AG08395 (cell line): ENCODE data around the gene GRIN3B.
A peak's percentile ranks its signal among the peaks of the same experiment; 100 is the strongest.

Source experiments
- DNase-seq: peaks from one replicate; pipeline ENCODE4 v3.0.0; 2012; ENCODE audit warnings: mixed read lengths, low spot score

Gene GRIN3B

DNA sequence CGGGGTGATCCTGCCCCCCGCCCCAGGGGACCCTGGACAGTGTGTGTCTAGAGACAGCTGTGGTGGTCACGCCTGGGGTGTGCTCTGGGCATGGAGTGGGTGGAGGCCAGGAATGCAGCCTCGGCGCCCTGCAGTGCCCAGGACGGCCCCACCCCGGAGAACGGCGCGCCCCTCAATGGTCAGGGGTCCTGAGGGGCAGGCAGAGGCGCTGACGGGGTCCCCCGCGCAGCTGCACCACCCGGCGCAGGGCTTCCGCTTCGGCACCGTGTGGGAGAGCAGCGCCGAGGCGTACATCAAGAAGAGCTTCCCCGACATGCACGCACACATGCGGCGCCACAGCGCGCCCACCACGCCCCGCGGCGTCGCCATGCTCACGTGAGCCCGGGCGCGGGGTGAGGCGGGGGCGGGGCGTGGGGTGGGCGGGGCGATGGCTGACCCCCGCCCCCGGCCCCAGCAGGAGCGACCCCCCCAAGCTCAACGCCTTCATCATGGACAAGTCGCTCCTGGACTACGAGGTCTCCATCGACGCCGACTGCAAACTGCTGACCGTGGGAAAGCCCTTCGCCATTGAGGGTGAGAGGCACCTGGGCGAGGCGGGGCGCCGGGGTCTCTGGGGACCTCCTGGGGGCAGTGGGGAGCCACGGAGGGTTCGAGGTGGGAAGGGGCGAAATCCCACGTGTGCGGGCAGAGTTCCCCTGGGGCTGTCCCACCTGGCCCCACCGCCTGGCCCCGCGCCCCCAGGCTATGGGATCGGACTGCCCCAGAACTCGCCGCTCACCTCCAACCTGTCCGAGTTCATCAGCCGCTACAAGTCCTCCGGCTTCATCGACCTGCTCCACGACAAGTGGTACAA is 7.4 kb downstream of the GRIN3B start:
- DNase-seq: no peak

DNA sequence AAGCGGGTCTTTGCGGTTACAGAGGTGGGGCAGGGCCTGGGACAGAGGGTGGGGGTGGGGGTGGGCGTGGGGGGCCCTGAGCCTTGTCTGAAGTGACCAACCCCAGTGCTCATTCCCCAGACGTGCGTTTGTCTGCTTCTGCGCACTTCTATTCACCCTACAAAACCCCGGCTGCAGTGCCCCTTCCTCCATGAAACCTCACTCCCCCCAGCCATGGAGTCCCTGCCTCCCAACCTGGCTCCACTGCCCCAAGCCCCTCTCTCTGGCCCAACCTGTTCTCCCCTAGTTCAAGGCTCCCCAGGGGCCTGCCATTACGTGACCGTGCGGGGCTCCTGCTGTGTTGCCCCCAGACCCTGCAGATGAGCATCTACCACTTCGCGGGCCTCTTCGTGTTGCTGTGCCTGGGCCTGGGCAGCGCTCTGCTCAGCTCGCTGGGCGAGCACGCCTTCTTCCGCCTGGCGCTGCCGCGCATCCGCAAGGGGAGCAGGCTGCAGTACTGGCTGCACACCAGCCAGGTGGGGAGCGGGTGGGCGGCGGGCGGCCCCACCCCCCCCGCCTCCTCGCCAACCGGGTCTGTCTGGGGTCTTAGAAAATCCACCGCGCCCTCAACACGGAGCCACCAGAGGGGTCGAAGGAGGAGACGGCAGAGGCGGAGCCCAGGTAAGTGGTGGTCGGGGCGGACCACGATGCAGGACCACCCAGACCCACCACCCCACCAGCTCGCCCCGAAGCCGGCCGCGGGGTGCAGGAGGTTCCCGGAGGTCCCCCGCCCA is 8.2 kb downstream of the GRIN3B start:
- DNase-seq: no peak

DNA sequence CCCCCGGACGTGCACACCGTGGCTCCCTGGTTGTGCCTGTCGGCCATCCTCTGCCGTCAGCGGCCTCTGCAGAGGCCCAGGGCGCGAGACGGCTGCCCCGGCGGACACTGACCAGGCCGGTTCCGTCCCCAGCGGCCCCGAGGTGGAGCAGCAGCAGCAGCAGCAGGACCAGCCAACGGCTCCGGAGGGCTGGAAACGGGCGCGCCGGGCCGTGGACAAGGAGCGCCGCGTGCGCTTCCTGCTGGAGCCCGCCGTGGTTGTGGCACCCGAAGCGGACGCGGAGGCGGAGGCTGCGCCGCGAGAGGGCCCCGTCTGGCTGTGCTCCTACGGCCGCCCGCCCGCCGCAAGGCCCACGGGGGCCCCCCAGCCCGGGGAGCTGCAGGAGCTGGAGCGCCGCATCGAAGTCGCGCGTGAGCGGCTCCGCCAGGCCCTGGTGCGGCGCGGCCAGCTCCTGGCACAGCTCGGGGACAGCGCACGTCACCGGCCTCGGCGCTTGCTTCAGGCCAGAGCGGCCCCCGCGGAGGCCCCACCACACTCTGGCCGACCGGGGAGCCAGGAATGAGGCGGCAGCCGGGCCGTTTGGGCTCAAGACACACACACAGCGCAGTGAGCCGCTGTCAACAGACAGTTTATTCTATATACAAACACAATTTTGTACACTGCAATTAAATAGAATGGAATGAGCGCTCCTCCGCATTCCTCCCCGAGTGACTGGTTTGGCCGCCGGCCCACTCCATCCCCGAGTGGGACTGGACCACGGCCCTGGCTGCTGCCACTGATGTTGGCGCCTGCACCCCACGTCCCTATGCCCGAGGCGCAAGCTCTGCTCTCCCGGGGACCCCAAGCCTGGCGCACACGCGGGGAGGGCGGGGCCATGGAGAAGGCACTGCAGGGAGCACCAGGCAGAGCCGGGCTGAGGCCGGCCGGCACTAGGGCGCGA is 9.1 kb downstream of the GRIN3B start:
- no peak for DNase-seq

DNA sequence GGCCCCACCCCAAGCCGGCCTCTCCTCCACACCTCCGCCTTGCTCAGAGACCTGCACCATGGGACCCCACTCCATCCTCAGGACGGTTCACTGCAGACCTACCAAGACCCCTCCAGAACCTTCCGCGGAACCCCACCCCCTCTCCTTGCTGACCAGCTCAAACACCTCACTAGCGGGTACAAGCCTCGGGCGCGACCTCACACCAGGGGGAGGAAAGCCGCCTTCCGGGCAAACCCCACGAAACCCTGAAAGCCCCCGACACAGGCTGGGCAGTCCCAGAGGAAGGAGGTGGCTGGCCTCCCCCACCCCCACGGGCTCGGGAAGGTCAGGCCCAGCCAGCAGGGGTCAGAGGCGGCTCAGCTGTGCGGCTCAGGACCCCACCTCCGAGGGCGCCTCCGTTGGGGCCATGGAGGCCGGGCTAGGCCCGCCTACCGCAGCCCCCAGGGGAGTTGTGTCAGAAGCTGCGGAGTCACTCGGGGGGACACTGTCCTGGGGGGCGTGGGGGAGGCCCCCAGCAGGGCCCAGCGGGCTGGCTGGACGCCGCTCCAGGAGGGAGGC is 9.8 kb downstream of the GRIN3B start:
- no peak for DNase-seq

DNA sequence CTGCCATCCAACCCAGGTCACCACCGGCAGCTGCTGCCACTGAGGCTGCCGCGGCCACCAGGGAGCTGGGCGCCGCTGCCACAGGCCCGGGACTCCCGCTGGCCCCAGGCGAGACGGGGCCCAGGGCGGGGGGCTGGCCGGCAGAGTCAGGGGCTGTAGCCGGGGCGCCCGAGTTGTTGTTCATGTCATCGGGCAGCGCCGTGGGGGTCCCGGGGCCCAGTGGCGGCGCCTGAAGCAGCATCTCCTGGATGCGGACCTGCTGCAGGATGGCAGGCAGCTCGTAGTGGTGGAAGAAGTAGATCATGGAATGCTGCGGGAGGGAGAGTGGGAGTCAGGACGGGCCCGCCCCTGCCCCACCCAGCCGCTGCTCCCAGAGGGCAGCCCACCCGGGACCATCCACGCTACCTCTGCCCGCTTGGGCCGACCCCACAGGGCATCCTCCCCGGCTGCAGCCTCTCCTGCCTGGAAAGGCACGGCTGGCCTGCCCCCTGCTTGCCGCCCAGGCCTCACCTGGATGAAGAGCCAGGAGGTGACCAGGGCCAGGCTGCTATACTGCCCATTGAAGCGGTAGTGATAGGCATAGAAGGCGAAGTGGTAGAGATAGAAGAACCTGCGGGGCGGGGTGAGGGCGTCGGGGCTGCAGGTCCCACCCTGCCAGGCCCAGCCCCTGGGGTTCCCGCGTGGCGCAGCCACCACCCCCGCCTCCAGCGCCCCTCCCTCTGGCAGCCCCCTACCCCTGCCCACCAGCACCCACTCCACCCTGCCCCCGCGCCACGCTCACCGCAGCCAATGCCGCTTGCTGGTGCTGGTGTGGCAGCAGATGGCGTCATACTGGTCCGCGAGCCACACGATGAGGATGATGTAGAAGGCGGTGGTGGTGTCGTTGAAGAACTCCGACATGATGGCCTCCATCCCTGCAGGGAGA is 10.6 kb downstream of the GRIN3B start:
- no peak for DNase-seq

DNA sequence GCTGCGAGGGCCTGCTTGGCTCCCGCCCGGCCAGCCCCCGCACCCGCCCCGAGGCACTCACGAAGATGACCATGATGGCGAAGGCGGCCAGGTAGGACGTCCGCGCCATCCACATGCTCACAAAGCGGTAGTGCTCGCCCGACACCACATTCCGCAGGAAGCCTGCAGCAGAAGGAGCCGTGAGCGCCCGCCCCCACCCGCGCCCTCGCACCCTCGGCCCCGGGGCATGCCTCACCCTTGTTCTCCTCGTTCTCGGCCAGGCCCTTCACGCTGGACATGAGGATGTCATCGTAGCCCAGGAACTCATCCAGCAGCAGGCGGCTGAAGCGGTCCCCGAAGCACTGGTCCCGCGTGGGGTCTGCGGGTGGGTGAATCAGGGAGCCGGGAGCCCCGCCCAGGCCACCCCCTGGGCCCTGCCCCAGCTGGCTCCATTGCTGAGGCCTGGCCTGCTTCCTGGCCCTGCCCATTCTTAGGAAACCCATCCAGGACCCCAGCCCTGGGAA is 11.7 kb downstream of the GRIN3B start:
- DNase-seq: no peak

DNA sequence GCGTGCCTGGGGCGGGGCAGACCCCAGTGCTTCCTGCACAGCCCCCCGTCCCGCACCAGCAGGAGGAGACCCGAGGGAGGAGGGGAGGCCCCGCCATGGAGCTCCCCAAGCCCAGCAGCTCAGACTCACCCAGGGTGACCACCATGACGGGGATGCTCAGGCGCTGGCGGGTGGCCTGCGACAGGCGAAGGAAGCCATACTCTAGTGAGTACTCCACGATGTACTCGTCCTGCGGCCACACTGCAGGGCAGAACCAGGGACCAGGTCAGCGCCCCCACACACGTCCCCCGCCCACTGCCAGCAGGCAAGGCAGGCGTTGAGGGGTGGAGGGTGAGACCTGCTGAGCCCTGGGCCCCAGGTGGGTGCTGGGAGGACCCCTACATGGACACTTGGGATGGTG is 12.1 kb downstream of the GRIN3B start:
- no peak for DNase-seq

DNA sequence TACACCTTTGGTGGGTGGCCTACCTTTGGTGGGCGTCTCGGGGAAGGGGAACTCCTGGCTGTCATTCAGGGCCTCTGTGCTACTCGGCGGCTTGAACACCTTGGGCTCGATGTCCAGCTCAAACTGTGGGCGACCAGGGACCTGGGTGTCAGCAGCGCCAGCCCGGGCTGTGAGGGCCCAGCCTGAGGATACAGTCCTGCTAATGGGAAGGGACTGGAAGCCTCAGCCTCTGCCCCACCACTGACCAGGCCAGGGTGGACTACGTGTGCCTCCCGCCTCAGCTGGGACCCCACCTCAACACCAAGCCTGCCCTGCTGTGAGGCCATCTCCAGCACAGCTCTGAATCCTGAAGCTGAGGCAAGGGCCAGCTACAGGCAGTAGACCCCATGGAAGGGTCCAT is 13.0 kb downstream of the GRIN3B start:
- no peak for DNase-seq

DNA sequence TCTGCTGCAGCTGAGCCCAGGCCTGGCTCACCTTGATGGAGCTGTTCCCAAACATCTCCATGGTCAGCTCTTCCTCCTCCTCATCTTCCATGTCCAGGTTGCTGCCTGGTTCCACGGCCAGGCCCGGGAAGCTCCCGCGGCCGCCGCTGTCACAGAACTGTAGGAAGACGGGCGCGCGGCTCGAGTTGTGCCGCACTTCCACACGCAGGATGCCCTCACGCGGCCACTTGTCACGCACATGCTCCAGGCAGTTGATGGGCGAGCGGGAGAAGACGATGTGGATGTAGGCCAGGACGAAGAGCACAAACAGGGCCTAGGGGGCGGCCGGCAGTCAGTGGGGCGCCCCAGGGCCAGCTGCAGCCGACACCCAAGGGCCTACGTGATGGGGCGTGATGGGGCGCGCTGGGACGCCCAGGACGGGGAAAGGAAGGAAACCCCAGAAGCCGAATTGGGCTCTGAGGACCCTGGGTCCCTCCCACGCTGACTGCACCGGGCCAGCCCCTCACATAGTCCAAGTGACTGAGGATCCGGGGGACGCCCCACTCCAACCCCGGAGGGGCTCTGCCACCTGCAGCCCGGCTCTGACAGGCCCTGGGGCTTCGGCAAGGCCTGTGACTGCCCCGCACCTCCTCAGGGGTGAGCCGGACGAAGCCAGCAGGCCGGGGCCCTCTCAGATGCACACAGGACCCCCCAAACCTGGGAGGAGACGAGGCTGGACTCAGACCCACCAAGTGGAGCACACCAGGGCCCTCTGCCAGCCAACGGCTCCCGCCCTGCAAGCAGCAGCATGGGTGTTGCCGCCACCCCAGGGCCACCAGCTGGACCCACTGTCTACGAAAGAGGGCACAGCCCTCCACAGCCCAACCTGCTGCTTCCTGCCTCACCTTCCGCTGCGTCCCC is 14.2 kb downstream of the GRIN3B start:
- no peak for DNase-seq

DNA sequence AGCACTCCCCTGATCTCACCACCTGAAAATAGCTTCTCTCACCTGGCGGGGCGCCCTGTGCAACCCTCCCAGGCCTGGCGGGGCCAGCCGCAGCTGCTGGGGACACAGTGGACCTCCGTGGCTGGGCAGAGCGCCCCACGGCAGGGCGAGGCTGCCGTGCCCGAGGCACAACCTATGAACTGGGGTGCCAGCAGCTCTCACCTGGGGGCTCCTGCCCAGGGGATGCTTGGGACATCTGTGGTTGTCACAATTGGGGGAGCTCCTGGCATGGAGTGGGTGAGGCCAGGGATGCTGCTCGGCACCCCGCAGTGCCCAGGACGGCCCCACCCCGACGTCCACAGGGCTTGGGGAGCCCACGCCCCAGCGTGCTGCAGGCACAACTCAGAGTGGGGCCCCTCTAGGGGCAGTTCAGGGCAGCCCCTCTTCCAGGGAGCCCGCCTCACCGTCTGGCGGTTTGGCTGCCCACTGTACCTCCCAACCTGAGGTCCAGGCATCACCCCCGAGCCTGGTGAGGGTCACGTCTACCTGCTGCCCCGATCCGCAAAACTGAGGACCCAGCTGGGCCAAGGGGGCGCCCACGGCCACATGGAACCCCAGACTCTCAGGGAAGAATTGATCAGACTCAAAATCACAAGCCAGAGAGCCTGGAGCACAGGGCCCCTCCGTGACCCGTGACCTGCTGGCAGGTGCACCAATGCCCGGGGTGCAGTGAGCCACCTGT is 15.0 kb downstream of the GRIN3B start:
- no peak for DNase-seq

DNA sequence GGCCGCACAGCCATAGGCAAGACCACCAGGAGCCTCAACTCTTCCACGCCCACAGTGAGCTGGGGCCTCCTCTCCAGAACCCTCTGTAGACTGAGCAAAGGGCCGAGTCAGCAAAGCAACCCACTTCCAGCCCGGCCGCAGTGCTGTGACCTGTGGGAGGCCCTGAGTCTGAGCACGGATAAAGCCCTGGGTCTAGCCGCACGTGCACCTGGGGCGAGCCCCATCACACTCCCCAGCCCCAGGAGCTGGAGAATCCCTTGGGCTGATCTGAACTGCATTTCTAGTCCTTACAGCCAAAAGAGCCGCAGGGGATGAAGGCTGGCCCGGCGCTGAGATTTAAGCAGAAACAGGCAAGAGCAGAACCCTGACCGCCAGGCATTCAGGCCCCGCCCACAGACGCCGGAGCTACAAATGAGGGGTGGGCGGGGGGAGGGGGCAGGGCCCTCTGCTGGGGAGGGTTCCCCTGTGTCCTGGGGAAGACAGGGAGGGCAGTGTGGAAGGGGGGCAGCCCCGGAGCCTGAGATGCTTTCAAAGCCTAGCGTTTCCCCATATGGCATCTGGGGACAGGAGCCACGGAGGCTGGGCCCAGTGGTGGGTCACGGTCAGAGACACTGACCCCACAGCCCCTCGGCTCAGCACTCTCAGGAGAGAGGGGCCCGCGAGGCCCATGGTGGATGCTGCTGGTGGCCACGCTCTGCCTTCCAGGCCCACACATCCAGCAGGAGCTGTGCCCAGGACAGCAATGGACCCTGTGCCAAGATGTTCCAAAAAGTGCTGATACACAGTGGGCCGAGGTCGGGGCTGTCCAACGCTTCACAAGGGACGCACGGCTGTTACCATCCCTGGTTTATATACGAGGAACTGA is 15.8 kb downstream of the GRIN3B start:
- no peak for DNase-seq

DNA sequence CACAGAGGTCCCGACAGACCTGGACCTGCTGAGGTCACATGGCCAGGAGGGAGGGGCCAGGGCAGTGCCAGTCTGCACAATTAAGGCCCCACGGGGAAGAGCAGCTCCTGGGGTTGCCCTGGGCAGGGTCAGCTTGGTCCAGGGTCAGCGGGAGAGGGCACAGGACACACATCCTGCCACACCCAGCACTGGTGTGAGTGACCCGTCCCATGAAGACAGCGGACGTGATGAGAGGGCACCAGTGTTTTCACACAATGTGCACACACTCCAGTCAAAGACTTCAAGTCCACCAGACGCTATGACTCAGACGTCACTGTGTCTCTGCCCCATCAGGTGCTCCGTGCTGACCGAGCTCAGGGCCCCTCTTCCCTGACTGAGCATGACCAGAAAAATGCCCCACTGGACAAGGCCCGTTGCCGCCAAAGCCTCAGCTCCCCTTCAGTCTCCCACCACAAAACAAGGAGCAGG is 16.5 kb downstream of the GRIN3B start:
- peak; percentile 55 for DNase-seq

DNA sequence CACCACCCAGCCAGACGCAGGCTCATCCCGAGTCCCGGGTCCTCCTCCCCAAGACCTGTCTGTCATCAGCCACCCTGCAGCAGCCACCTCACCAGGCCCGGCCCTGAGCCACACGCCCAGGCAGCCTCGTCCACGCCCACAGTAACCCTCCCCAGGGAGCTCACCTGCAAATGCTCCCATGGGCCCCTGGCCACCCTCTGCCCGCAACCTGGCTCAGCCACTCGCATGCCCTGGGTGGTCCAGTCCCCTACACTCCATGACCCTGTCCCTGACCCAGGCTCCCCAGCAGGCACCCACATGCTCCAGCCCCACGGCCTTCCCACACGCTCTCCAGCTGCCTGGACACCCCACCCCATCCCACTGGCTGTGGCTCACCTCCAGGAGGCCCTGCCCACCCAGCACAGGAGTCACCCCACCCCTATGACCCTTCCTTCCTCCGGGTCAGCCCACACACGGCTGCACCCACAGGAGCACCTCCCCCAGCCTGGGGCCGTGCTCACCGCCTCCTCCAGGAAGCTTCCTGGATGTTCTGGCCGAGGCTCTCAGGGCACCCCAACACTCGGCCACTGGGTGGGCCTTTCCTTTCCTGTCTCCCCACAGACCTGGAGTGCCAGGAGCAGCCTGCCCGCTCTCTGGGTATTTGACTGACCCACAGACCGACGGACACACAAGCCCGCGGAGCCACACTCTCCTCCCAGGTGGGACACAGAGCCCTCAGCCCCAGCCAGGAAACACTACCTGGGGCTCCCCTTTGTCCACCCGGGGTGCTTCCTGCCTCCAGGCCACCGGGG is 17.1 kb downstream of the GRIN3B start:
- no peak for DNase-seq

DNA sequence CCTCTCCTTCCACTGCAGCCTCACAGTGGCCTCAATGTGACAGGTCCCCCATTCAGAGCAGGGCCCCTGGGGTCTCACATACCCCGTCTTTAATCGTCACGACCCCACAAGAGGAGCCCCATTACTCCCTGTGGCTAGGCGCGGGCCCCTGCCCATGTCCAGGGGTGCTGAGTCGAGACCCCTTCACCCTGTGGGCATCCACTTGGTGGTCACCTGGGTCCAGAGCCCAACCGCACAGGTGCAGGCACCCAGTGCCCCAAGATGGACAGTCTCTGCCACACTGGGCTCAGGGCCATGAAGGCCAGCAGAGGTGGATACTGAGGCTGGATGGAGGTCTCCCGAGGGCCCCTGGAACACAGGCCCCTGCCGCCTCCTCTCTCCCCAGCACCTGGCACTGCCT is 17.7 kb downstream of the GRIN3B start:
- no peak for DNase-seq

DNA sequence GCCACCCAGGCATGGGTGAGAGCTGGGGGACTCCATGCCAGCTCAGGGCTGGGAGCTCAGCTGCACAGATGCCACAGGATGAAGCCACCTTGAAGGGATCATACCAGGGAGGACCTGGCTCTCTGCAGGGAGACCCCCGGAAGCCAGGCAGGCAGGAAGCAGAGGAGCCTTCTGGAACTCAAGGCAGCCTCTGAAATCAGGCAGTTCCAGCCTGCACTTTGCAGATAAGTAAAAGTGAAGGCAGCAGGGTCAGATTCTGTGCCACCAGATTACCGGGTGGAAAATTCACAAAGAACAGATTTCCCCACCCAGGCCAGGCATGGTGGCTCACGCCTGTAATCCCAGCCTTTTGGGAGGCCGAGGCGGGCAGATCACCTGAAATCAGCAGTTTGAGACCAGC is 18.2 kb downstream of the GRIN3B start:
- DNase-seq: no peak

DNA sequence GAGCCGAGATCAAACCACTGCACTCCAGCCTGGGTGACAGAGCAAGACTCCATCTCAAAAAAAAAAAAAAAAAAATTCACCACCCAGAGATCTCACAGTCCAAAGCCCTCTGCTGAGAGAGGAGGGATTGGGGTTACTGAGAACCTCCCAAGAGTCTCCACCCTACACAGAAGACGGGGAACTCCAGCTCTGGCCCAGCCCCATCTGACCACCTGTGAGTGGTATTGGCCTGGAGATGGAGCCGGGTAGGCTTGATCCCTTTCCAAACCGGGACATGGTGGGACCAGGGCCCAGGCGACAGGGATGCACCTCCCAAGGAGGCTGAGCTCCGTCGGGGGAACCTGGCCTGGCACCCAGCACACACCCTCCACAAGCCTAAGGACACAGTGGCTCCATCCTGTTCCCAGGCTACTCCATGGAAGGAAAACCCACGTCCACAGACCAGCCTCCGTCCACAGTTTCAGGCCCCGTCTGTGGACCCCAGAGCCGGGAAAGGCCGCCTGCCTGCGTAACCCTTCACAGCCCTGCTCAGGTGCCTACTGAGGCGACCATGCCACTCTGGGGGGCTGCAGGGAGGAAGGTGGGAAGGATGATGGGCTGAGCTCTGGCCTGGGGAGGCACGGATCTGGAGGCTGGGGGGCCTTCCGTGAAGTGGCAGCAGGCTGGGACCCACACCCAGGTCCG is 18.9 kb downstream of the GRIN3B start:
- no peak for DNase-seq

DNA sequence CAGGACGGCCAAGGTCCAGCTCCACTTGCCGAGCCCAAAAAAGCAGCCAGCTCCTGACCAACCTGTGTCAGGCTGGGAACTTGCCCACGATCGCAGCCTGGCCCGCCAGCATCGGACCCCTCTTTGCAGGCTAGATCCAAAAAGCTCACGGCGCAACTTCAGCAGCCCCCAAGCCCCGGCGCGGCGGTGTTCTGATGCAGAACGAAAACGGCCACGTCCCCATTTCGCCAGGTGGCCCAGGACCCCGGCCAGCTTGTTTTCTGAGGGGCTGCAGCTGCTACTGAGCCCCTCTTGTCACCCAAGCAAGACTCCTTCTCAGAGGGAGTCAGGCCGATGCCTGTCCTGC is 19.4 kb downstream of the GRIN3B start:
- DNase-seq: no peak
